ENCODE measurements around the gene TBX10.
"Not testable (repeated sequence)": the region's sequence is repeated elsewhere in the genome, so short reads cannot be mapped to it uniquely, and the experiment has no call there.

Gene TBX10

GRCh38 chr11:67627812-67628624 lies 11.5 kb downstream of the TBX10 start:
- Histone ChIP-seq H3K27me3 (replicated peaks) (no peaks in the 10 kb centered on the region), H3K27ac (no peak overlapping the region), H3K4me3 (ENCODE audit: low read depth, low read length) (no peak overlapping the region), H3K36me3 (replicated peaks) (no peaks in the 10 kb centered on the region)
- DNase-seq, result no peak
- in situ Hi-C loops (cut with HindIII; ENCODE audit: low pct_ligation_motif_present, low sequenced_read_pairs), result no loop called here
- TF ChIP-seq, protein P1, sequence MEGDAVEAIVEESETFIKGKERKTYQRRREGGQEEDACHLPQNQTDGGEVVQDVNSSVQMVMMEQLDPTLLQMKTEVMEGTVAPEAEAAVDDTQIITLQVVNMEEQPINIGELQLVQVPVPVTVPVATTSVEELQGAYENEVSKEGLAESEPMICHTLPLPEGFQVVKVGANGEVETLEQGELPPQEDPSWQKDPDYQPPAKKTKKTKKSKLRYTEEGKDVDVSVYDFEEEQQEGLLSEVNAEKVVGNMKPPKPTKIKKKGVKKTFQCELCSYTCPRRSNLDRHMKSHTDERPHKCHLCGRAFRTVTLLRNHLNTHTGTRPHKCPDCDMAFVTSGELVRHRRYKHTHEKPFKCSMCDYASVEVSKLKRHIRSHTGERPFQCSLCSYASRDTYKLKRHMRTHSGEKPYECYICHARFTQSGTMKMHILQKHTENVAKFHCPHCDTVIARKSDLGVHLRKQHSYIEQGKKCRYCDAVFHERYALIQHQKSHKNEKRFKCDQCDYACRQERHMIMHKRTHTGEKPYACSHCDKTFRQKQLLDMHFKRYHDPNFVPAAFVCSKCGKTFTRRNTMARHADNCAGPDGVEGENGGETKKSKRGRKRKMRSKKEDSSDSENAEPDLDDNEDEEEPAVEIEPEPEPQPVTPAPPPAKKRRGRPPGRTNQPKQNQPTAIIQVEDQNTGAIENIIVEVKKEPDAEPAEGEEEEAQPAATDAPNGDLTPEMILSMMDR (IDR thresholded peaks at IDR 0.05; ENCODE audit: low read depth, low read length, missing control alignments), result no peak

DNA sequence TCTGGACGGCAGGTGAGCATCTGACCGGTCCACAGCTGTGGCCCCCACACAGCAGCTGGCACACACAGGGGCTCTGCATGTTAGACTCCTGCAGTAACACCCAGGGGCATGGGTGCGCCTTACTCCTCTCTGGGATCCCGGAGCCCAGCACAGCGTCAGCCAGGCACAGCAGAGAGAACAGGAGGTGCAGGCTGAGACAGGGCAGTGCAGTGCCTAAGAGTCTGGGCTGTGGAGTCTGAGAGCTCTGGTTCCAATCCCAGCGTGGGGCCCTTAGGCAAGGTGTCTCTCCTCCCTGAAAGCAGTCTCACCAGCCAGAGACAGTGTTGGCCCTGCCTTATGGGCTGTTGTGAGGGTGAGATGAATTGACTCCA lies 12.1 kb downstream of the TBX10 start:
- TF ChIP-seq, protein P1 (IDR thresholded peaks at IDR 0.05; ENCODE audit: low read depth, low read length, missing control alignments), result no peak
- Histone ChIP-seq H3K27ac (no peak overlapping the region), H3K27me3 (replicated peaks) (no peaks in the 10 kb centered on the region), H3K36me3 (replicated peaks) (no peaks in the 10 kb centered on the region), H3K4me3 (ENCODE audit: low read depth, low read length) (no peak overlapping the region)
- in situ Hi-C loops (cut with HindIII; ENCODE audit: low pct_ligation_motif_present, low sequenced_read_pairs), result no loop called here
- DNase-seq, result no peak

- in situ Hi-C loops (cut with HindIII; ENCODE audit: low pct_ligation_motif_present, low sequenced_read_pairs), result no loop called here
- H3K27ac ChIP-seq, result no peak overlapping the region
- TF ChIP-seq, protein P1 (IDR thresholded peaks at IDR 0.05; ENCODE audit: low read depth, low read length, missing control alignments), result no peak
- no peaks in the 10 kb centered on the region for H3K36me3 ChIP-seq (replicated peaks)
- DNase-seq, result no peak
- no peaks in the 10 kb centered on the region for H3K27me3 ChIP-seq (replicated peaks)
- no peak overlapping the region for H3K4me3 ChIP-seq (ENCODE audit: low read depth, low read length)
These were observed 12.6 kb downstream of the TBX10 start for GRCh38 chr11:67626970-67627369.

DNA sequence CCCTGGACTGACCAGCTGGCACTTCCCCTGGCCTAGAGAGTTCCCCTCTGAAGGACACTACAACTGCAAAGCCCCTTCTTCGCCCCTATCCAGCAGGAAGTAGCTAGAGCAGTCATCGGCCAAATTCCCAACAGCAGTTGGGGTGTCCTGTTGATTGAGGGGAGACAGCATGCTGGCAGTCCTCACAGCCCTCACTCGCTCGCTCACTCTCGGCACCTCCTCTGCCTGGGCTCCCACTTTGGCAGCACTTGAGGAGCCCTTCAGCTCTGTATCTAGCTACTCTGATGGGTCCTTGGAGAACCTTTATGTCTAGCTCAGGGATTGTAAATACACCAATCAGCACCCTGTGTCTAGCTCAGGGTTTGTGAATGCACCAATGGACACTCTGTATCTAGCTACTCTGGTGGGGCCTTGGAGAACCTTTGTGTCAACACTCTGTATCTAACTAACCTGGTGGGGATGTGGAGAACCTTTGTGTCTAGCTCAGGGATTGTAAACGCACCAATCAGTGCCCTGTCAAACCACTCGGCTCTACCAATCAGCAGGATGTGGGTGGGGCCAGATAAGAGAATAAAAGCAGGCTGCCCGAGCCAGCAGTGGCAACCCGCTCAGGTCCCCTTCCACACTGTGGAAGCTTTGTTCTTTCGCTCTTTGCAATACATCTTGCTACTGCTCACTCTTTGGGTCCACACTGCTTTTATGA lies 13.3 kb downstream of the TBX10 start:
- DNase-seq; in situ Hi-C loops (cut with HindIII; ENCODE audit: low pct_ligation_motif_present, low sequenced_read_pairs); H3K36me3 ChIP-seq (replicated peaks); H3K27me3 ChIP-seq (replicated peaks); H3K4me3 ChIP-seq (ENCODE audit: low read depth, low read length); H3K27ac ChIP-seq: not testable (repeated sequence)

GRCh38 chr11:67623795-67624194 lies 15.8 kb downstream of the TBX10 start:
- H3K27ac ChIP-seq; in situ Hi-C loops (cut with HindIII; ENCODE audit: low pct_ligation_motif_present, low sequenced_read_pairs): not testable (repeated sequence)

DNA sequence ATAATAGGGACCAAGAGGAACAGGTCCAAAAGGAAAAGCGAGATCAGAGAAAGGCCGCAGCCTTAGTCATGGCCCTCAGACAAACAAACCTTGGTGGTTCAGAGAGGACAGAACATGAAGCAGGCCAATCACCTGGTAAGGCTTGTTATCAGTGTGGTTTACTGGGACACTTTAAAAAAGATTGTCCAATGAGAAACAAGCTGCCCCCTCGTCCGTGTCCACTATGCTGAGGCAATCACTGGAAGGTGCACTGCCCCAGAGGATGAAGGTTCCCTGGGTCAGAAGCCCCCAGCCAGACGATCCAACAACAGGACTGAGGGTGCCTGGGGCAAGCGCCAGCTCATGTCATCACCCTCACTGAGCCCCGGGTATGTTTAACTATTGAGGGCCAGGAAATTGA lies 16.7 kb downstream of the TBX10 start:
- H3K27ac ChIP-seq; H3K36me3 ChIP-seq (replicated peaks); in situ Hi-C loops (cut with HindIII; ENCODE audit: low pct_ligation_motif_present, low sequenced_read_pairs); H3K27me3 ChIP-seq (replicated peaks); DNase-seq; H3K4me3 ChIP-seq (ENCODE audit: low read depth, low read length): not testable (repeated sequence)

More at GRCh38 chr11:67623795-67624194, 15.8 kb downstream of the TBX10 start:
- not testable (repeated sequence) for H3K4me3 ChIP-seq (ENCODE audit: low read depth, low read length); DNase-seq; H3K27me3 ChIP-seq (replicated peaks); H3K36me3 ChIP-seq (replicated peaks)

DNA sequence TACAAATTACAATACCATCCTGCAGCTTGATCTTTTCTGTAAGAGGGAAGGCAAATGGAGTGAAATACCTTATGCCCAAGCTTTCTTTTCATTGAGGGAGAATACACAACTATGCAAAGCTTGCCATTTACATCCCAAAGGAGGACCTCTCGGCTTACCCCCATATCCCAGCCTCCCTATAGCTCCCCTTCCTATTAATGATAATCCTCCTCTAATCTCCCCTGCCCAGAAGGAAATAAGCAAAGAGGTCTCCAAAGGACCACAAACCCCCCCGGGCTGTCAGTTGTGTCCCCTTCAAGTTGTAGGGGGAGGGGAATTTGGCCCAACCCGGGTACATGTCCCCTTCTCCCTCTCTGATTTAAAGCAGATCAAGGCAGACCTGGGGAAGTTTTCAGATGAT lies 17.6 kb downstream of the TBX10 start:
- H3K27me3 ChIP-seq (replicated peaks); in situ Hi-C loops (cut with HindIII; ENCODE audit: low pct_ligation_motif_present, low sequenced_read_pairs); H3K4me3 ChIP-seq (ENCODE audit: low read depth, low read length); H3K27ac ChIP-seq; DNase-seq; H3K36me3 ChIP-seq (replicated peaks): not testable (repeated sequence)

GRCh38 chr11:67620621-67621020 lies 18.9 kb downstream of the TBX10 start:
- peaks cover 13% of the 10 kb centered on the region for H3K27me3 ChIP-seq (replicated peaks)
- H3K4me3 ChIP-seq (ENCODE audit: low read depth, low read length); H3K36me3 ChIP-seq (replicated peaks); DNase-seq; H3K27ac ChIP-seq; in situ Hi-C loops (cut with HindIII; ENCODE audit: low pct_ligation_motif_present, low sequenced_read_pairs): not testable (repeated sequence)

- H3K36me3 ChIP-seq (replicated peaks); DNase-seq; H3K4me3 ChIP-seq (ENCODE audit: low read depth, low read length); H3K27ac ChIP-seq; in situ Hi-C loops (cut with HindIII; ENCODE audit: low pct_ligation_motif_present, low sequenced_read_pairs): not testable (repeated sequence)
- peaks cover 15% of the 10 kb centered on the region for H3K27me3 ChIP-seq (replicated peaks)
These were observed 19.6 kb downstream of the TBX10 start for GRCh38 chr11:67619683-67620618.

- H3K27ac ChIP-seq; DNase-seq; in situ Hi-C loops (cut with HindIII; ENCODE audit: low pct_ligation_motif_present, low sequenced_read_pairs); H3K4me3 ChIP-seq (ENCODE audit: low read depth, low read length); H3K36me3 ChIP-seq (replicated peaks): not testable (repeated sequence)
- H3K27me3 ChIP-seq (replicated peaks), result peaks cover 15% of the 10 kb centered on the region
These were observed 20.5 kb downstream of the TBX10 start for GRCh38 chr11:67618901-67619659.
